SK-N-SH (cell line): Measurements from ENCODE around the gene ABCC3. TPM values are rescaled to one million over a fixed set of nuclear protein-coding genes. Genes with fewer than 3 reads are reported as not detected.

Experiments
- CTCF ChIA-PET: fragments of 300-600, 350-600 bp; formaldehyde crosslinking; extraction: SDS; loops from one replicate; lab custom pipeline; 2021; lab: Yijun Ruan, JAX
- POLR2A ChIA-PET: fragments of 350-600 bp; sonication (Branson Sonifier 250); formaldehyde crosslinking; extraction: SDS; loops from one replicate; lab custom pipeline; 2020; ENCODE audit warnings: antibody characterized with exemption, inconsistent platforms; lab: Yijun Ruan, JAX
- DNase-seq: peaks from one replicate; pipeline ENCODE4 v3.0.0; 2012
- H2AFZ ChIP-seq: fragments of 200-600 bp; sonication (generic); 2 replicates; pipeline ENCODE4 v1.8.1; 2016; ENCODE audit warnings: antibody characterized with exemption, mild to moderate bottlenecking, low read depth
- H3F3A ChIP-seq: fragments of 200-600 bp; sonication (generic); replicated peaks from 2 replicates; pipeline ENCODE3; 2016; ENCODE audit warnings: antibody characterized with exemption, mild to moderate bottlenecking; ENCODE audit not compliant: insufficient read depth
- H3K27ac ChIP-seq, 2 experiments: fragments of 200-500 bp in 1 of 2; fragments of 200-600 bp in 1 of 2; sonication (Bioruptor generic) in 1 of 2; sonication (generic), shearing (Covaris generic) in 1 of 2; 2 replicates each; pipeline versions ENCODE4 v1.5.1 to v1.6.1; 2014 to 2016; ENCODE audit warnings: low read depth in 2 of 2, inconsistent platforms in 1 of 2, low read length in 1 of 2, mild to moderate bottlenecking in 1 of 2, mixed read lengths in 1 of 2
- H3K27me3 ChIP-seq: fragments of 200-600 bp; sonication (generic), shearing (Covaris generic); 2 replicates; pipeline ENCODE4 v1.6.1; 2016; ENCODE audit warnings: mixed run types; ENCODE audit not compliant: insufficient read depth
- H3K36me3 ChIP-seq, 2 experiments: fragments of 200-500 bp in 1 of 2; fragments of 200-600 bp in 1 of 2; sonication (Bioruptor generic) in 1 of 2; sonication (generic) in 1 of 2; replicated peaks in 1 of 2; 2 replicates each; pipeline versions ENCODE3 to v1.5.1; 2014 to 2016; ENCODE audit warnings: low read length in 1 of 2, mild to moderate bottlenecking in 1 of 2; ENCODE audit not compliant: insufficient read depth in 2 of 2, control insufficient read depth in 1 of 2
- H3K4me1 ChIP-seq, 2 experiments: fragments of 200-500 bp in 1 of 2; fragments of 200-600 bp in 1 of 2; sonication (Bioruptor generic) in 1 of 2; sonication (generic), shearing (Covaris generic) in 1 of 2; 2 replicates each; pipeline versions ENCODE4 v1.5.1 to v1.6.1; 2014 to 2016; ENCODE audit warnings: low read depth in 1 of 2, low read length in 1 of 2, mixed run types in 1 of 2; ENCODE audit not compliant: insufficient read depth in 2 of 2, control insufficient read depth in 1 of 2
- H3K4me2 ChIP-seq: fragments of 200-600 bp; sonication (generic), shearing (Covaris generic); 2 replicates; pipeline ENCODE4 v1.6.1; 2017; ENCODE audit warnings: mixed run types
- H3K4me3 ChIP-seq, 2 experiments: fragments of 200-500 bp in 1 of 2; fragments of 200-600 bp in 1 of 2; sonication (Bioruptor generic) in 1 of 2; sonication (generic), shearing (Covaris generic) in 1 of 2; 2 replicates each; pipeline versions ENCODE4 v1.5.1 to v1.8.1; 2014 to 2016; ENCODE audit warnings: low read depth in 2 of 2, inconsistent platforms in 1 of 2, low read length in 1 of 2, mild to moderate bottlenecking in 1 of 2, mixed read lengths in 1 of 2, moderate library complexity in 1 of 2
- H3K79me2 ChIP-seq: fragments of 200-600 bp; sonication (generic); 2 replicates; pipeline ENCODE4 v1.8.1; 2017; ENCODE audit warnings: mild to moderate bottlenecking; ENCODE audit not compliant: insufficient read depth
- H3K9ac ChIP-seq: fragments of 200-600 bp; sonication (generic); 2 replicates; pipeline ENCODE4 v1.6.1; 2017; ENCODE audit warnings: mixed run types
- H3K9me2 ChIP-seq: fragments of 200-600 bp; sonication (generic); 2 replicates; pipeline ENCODE4 v1.6.1; 2017; ENCODE audit warnings: mixed run types
- H3K9me3 ChIP-seq: fragments of 200-600 bp; sonication (generic); 2 replicates; pipeline ENCODE4 v1.6.1; 2017; ENCODE audit warnings: mixed run types, mild to moderate bottlenecking, moderate library complexity
- H4K20me1 ChIP-seq: fragments of 200-600 bp; sonication (generic); 2 replicates; pipeline ENCODE4 v1.6.1; 2017; ENCODE audit warnings: mild to moderate bottlenecking, mixed run types; ENCODE audit not compliant: insufficient read depth
- FOSL2 ChIP-seq: IDR thresholded peaks from 2 replicates; pipeline ENCODE4 v1.4.0; 2012; ENCODE audit warnings: low read depth, mild to moderate bottlenecking, moderate library complexity, borderline replicate concordance
- JUND ChIP-seq: IDR thresholded peaks from 2 replicates; pipeline ENCODE4 v1.4.0; 2012
- MXI1 ChIP-seq: IDR thresholded peaks from 2 replicates; pipeline ENCODE4 v1.6.1; 2012; ENCODE audit warnings: mild to moderate bottlenecking, low read depth, low read length, improper control_type of control experiment
- RCOR1 ChIP-seq: fragments of 150-350 bp; IDR thresholded peaks from 2 replicates; pipeline ENCODE4 v1.6.1; 2017; ENCODE audit warnings: antibody characterized with exemption, low read length
- YY1 ChIP-seq: IDR thresholded peaks from 2 replicates; pipeline ENCODE4 v1.4.0; 2012; ENCODE audit warnings: low read depth, mild to moderate bottlenecking
- WGBS: methylation state at CpG from one replicate; pipeline ENCODE4 v1.1.6; 2017; ENCODE audit warnings: low lambda C conversion rate; 5-methylcytosine and 5-hydroxymethylcytosine counted together
- polyA plus RNA-seq, 3 experiments: library from polyadenylated mRNA; depleted of rRNA; stranded (reverse); fragments of >200 nt; gene quantifications; 2 replicates each; pipeline ENCODE4 v1.2.3, GENCODE V29; 2012

The ABCC3 gene
- polyA plus RNA-seq, 1 of the 3 experiments (the other 2 are of a cell fraction): 185 TPM

DNA sequence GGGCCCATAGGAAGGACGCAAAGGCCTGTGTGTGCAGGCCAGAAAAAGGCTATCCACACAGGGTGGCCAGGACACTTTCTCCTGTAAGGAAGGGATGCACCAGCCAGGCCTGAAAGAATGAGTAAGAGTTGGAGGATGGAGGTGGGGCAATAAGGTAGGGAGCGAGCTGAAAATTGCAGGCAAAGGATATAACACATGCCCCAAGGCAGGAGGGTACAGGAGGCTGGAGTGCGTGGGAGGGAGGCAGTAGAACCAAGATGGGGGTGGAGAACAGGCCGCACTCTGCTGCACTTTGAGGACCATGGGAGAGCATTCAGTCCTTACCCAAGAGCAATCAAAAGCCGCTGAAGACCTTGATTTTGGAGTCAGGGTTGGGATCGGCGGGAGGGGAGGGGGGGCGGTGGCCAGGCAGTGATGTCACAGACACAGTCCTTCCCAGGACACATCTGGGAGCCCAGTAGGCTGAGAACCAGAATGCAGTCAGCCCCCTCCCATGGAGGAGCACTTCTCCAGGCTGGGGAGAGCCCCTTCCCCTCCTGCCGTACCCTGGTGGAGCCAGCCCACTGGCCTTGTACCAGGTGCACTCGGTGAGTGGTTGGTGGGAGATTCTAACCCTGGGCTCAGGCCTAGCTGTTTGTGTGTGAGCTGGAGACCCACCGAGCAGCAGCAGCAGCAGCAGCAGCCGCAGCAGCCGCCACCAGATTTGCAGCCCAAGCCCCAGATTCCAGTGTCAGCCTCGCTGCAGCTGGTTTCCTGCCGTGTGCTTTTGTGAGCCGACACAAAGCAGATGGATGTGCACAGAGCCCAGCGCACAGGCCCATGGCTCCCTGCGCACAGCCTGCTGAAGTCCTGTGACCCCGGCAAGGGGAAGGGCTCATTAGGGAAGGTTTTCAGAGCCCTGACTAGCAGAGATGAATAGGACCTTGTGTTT is 55.5 kb downstream of the ABCC3 start:
- peak; percentile 67 for DNase-seq
- Histone ChIP-seq H3K9me2 (no peaks in the 10 kb centered on the region), H4K20me1 (no peaks in the 10 kb centered on the region; the same call in 1 of the 2 replicates), H3K9ac (no peak overlapping the region), H3K4me2 (peak overlapping the region; percentile 3; the same call in 1 of the 2 replicates), H2AFZ (no peak overlapping the region), H3K36me3 (peaks cover 22 to 31% of the 10 kb centered on the region in 2 experiments), H3K27ac (peak overlapping the region; percentile 22 to 67), H3K4me3 (no peak overlapping the region), H3K79me2 (no peaks in the 10 kb centered on the region), H3K27me3 (no peaks in the 10 kb centered on the region), H3K4me1 (peaks cover 56 to 58% of the 10 kb centered on the region in 2 experiments), H3F3A (peaks cover 45% of the 10 kb centered on the region), H3K9me3 (no peaks in the 10 kb centered on the region)
- TF ChIP-seq YY1: no peak
- peak; percentile 41; the same call in 1 of the 2 replicates for TF ChIP-seq RCOR1
- POLR2A ChIA-PET: interaction anchor here (1.0 kb wide), 1 partner anchor 16 kb away, joined by 3 read pairs; no protein-coding TSS in a partner anchor
- CTCF ChIA-PET: interaction anchor here (0.8 to 21.2 kb wide), 8 partner anchors 9 to 366 kb away, joined by 3 to 799 read pairs (median 10); partner anchors contain the start of genes ABCC3 and SPATA20
- WGBS: 81% methylated on average over 19 of the region's 19 CpGs

DNA sequence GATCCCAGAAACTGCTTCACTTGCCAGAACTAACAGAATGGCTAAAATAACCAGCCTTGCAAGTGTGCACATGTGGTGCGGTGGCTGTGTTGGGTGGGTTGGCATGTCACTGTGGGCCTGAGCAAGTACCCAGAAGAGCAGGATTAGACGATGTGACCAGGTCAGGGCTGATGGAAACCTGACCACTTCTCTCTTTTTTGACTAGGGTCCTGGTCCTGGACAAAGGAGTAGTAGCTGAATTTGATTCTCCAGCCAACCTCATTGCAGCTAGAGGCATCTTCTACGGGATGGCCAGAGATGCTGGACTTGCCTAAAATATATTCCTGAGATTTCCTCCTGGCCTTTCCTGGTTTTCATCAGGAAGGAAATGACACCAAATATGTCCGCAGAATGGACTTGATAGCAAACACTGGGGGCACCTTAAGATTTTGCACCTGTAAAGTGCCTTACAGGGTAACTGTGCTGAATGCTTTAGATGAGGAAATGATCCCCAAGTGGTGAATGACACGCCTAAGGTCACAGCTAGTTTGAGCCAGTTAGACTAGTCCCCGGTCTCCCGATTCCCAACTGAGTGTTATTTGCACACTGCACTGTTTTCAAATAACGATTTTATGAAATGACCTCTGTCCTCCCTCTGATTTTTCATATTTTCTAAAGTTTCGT is 56.3 kb downstream of the ABCC3 start:
- Histone ChIP-seq H3K9me3 (no peaks in the 10 kb centered on the region), H3K4me2 (no peak overlapping the region), H3K4me3 (no peak overlapping the region), H3K27ac (peak overlapping the region in 1 of 2 experiments; percentile 67; a peak in 2 of 4 replicates), H3K36me3 (peaks cover 29 to 39% of the 10 kb centered on the region in 2 experiments), H3K4me1 (peaks cover 56 to 58% of the 10 kb centered on the region in 2 experiments), H4K20me1 (peaks cover 4% of the 10 kb centered on the region; the same call in 1 of the 2 replicates), H3K9ac (no peak overlapping the region), H3F3A (peaks cover 45% of the 10 kb centered on the region), H2AFZ (no peak overlapping the region), H3K79me2 (no peaks in the 10 kb centered on the region), H3K27me3 (no peaks in the 10 kb centered on the region), H3K9me2 (no peaks in the 10 kb centered on the region)
- TF ChIP-seq MXI1 (peak; percentile 34; the same call in 1 of the 2 replicates), JUND (no peak), FOSL2 (no peak)
- no peak for DNase-seq
- 80% methylated on average over 9 of the region's 9 CpGs for WGBS
- POLR2A ChIA-PET: interaction anchor here (0.9 to 1.0 kb wide), 2 partner anchors 14 to 16 kb away, joined by 3 to 4 read pairs; no protein-coding TSS in a partner anchor
- CTCF ChIA-PET: interaction anchor here (0.8 to 21.2 kb wide), 11 partner anchors 10 to 365 kb away, joined by 3 to 799 read pairs (median 4); partner anchors contain the start of genes ABCC3 and SPATA20
